ENCODE measurements around the gene N4BP3. TPM values are rescaled to one million over a fixed set of nuclear protein-coding genes. Genes with fewer than 3 reads are reported as not detected.

N4BP3 gene
- total RNA-seq, 3 donors from 2014 or later (not counting 1 experiment from before 2014, with no cell fraction given): 5.6 to 16.9 (median 9.0) TPM

GRCh38 chr5:178162481-178162880, 49.1 kb downstream of the N4BP3 start:
- intact Hi-C loops (cut with micrococcal nuclease): no loop called here
- H3K4me1 ChIP-seq (ENCODE audit: control insufficient read depth, insufficient read depth, low read length): peaks cover 8% of the 10 kb centered on the region
- H3K9me3 ChIP-seq (ENCODE audit: control insufficient read depth, insufficient read depth, low read length): no peaks in the 10 kb centered on the region
- no peak for TF ChIP-seq CTCF (IDR thresholded peaks at IDR 0.05)
- ATAC-seq: no peak
- no peak for DNase-seq
- WGBS (ENCODE audit: insufficient coverage): 92% methylated on average over 9 of the region's 9 CpGs
- Mint-ChIP-seq H3K36me3 (no peaks in the 10 kb centered on the region), H3K27me3 (ENCODE audit: low read depth in 2 of 2) (peaks cover 15 to 25% of the 10 kb centered on the region in 2 donors), H3K4me3 (no peak overlapping the region), H3K27ac (no peak overlapping the region), H3K9me3 (no peaks in the 10 kb centered on the region), H3K4me1 (peaks cover 8 to 11% of the 10 kb centered on the region in 2 donors)
- no peaks in the 10 kb centered on the region for H3K36me3 ChIP-seq (ENCODE audit: control insufficient read depth, insufficient read depth, low read length)
- peaks cover 8% of the 10 kb centered on the region for H3K27me3 ChIP-seq (ENCODE audit: control insufficient read depth, insufficient read depth, low read length)
- no peak overlapping the region for H3K4me3 ChIP-seq (ENCODE audit: low read length)
- no peak overlapping the region for H3K27ac ChIP-seq (ENCODE audit: low read length)

GRCh38 chr5:178163772-178164735, 50.7 kb downstream of the N4BP3 start:
- Mint-ChIP-seq H3K9me3 (no peaks in the 10 kb centered on the region), H3K27ac (no peak overlapping the region)

GRCh38 chr5:178165581-178165980, 52.2 kb downstream of the N4BP3 start:
- Histone ChIP-seq H3K27ac (ENCODE audit: low read length) (no peak overlapping the region), H3K36me3 (ENCODE audit: control insufficient read depth, insufficient read depth, low read length) (no peaks in the 10 kb centered on the region), H3K9me3 (ENCODE audit: control insufficient read depth, insufficient read depth, low read length) (no peaks in the 10 kb centered on the region), H3K4me1 (ENCODE audit: control insufficient read depth, insufficient read depth, low read length) (peaks cover 8% of the 10 kb centered on the region), H3K27me3 (ENCODE audit: control insufficient read depth, insufficient read depth, low read length) (peaks cover 8% of the 10 kb centered on the region), H3K4me3 (ENCODE audit: low read length) (no peak overlapping the region)
- TF ChIP-seq CTCF (IDR thresholded peaks at IDR 0.05): no peak
- 71% methylated on average over 38 of the region's 38 CpGs for WGBS (ENCODE audit: insufficient coverage)
- peaks cover 15 to 29% of the 10 kb centered on the region in 2 donors for H3K27me3 Mint-ChIP-seq (ENCODE audit: low read depth in 2 of 2)
- no peak for DNase-seq
- H3K4me1 Mint-ChIP-seq: peaks cover 8 to 11% of the 10 kb centered on the region in 2 donors
- no peaks in the 10 kb centered on the region for H3K9me3 Mint-ChIP-seq
- H3K36me3 Mint-ChIP-seq: no peaks in the 10 kb centered on the region
- intact Hi-C loops (cut with micrococcal nuclease): no loop called here
- H3K4me3 Mint-ChIP-seq: no peak overlapping the region
- H3K27ac Mint-ChIP-seq: no peak overlapping the region
- ATAC-seq: no peak

More at GRCh38 chr5:178163772-178164735, 50.7 kb downstream of the N4BP3 start:
- DNase-seq (peak; percentile 91 to 94), ATAC-seq (peak; percentile 99 to 100 (median 100))
- 14% methylated on average over 33 of the region's 33 CpGs for WGBS (ENCODE audit: insufficient coverage)
- Histone ChIP-seq H3K4me3 (ENCODE audit: low read length) (no peak overlapping the region), H3K4me1 (ENCODE audit: control insufficient read depth, insufficient read depth, low read length) (peaks cover 8% of the 10 kb centered on the region), H3K36me3 (ENCODE audit: control insufficient read depth, insufficient read depth, low read length) (no peaks in the 10 kb centered on the region), H3K27me3 (ENCODE audit: control insufficient read depth, insufficient read depth, low read length) (peaks cover 8% of the 10 kb centered on the region), H3K27ac (ENCODE audit: low read length) (no peak overlapping the region), H3K9me3 (ENCODE audit: control insufficient read depth, insufficient read depth, low read length) (no peaks in the 10 kb centered on the region)
- peak; percentile 94 for TF ChIP-seq CTCF (IDR thresholded peaks at IDR 0.05)
- intact Hi-C loops (cut with micrococcal nuclease): loop anchor here (1.0 kb wide), 2 partner anchors 18 to 88 kb away; no protein-coding TSS in a partner anchor
- Mint-ChIP-seq H3K36me3 (no peaks in the 10 kb centered on the region), H3K27me3 (ENCODE audit: low read depth in 2 of 2) (peaks cover 15 to 25% of the 10 kb centered on the region in 2 donors), H3K4me1 (peaks cover 8 to 11% of the 10 kb centered on the region in 2 donors), H3K4me3 (no peak overlapping the region)
